KMS-11 (cell line): ENCODE results near the gene CAPN12.

Experiments used
- H2AFZ ChIP-seq: fragments of 200-600 bp; sonication (generic); 2 replicates; pipeline ENCODE4 v1.6.1; 2016; ENCODE audit warnings: antibody characterized with exemption, mixed run types, low read depth
- H3K27ac ChIP-seq: fragments of 200-600 bp; sonication (generic); 2 replicates; pipeline ENCODE4 v1.6.1; 2016; ENCODE audit warnings: mild to moderate bottlenecking, mixed run types
- H3K27me3 ChIP-seq: fragments of 200-600 bp; sonication (generic); 2 replicates; pipeline ENCODE4 v1.6.1; 2017; ENCODE audit warnings: mild to moderate bottlenecking, low read depth, mixed run types, moderate library complexity; ENCODE audit not compliant: insufficient read depth
- H3K36me3 ChIP-seq: fragments of 200-600 bp; sonication (generic); 2 replicates; pipeline ENCODE4 v1.6.1; 2017; ENCODE audit warnings: mild to moderate bottlenecking, mixed run types; ENCODE audit not compliant: insufficient read depth
- H3K4me1 ChIP-seq: fragments of 200-600 bp; sonication (generic); 2 replicates; pipeline ENCODE4 v1.6.1; 2016; ENCODE audit warnings: mild to moderate bottlenecking, low read depth, mixed run types; ENCODE audit not compliant: poor library complexity, severe bottlenecking
- H3K4me2 ChIP-seq: fragments of 200-600 bp; sonication (generic); 2 replicates; pipeline ENCODE4 v1.7.0; 2016; ENCODE audit warnings: mild to moderate bottlenecking, mixed run types
- H3K4me3 ChIP-seq: fragments of 200-600 bp; sonication (generic); IDR thresholded peaks from 2 replicates; pipeline ENCODE4 v1.6.1; 2017; ENCODE audit warnings: low read depth, low read length, mixed read lengths; ENCODE audit not compliant: insufficient read depth
- H3K79me2 ChIP-seq: fragments of 200-600 bp; sonication (generic); 2 replicates; pipeline ENCODE4 v1.6.1; 2016; ENCODE audit warnings: low read depth, mixed run types; ENCODE audit not compliant: insufficient read depth
- H3K9ac ChIP-seq: fragments of 200-600 bp; sonication (generic); 2 replicates; pipeline ENCODE4 v1.6.1; 2016; ENCODE audit warnings: mild to moderate bottlenecking, mixed run types
- H4K20me1 ChIP-seq: fragments of 200-600 bp; sonication (generic); 2 replicates; pipeline ENCODE4 v1.6.1; 2016; ENCODE audit warnings: mild to moderate bottlenecking, mixed run types; ENCODE audit not compliant: insufficient read depth
- CTCF ChIP-seq: fragments of 200-600 bp; sonication (generic); conservative IDR thresholded peaks from 2 replicates; pipeline ENCODE4 v1.6.1; 2017; ENCODE audit warnings: low read depth, mild to moderate bottlenecking, antibody characterized with exemption, low read length, moderate library complexity, mixed read lengths

Gene CAPN12

GRCh38 chr19:38706792-38707511, 37.3 kb downstream of the CAPN12 start:
- no peaks in the 10 kb centered on the region for H3K27me3 ChIP-seq
- TF ChIP-seq CTCF = no peak
- no peaks in the 10 kb centered on the region for H3K4me1 ChIP-seq
- H3K4me2 ChIP-seq = no peak overlapping the region
- H3K79me2 ChIP-seq = no peaks in the 10 kb centered on the region
- no peak overlapping the region for H2AFZ ChIP-seq
- H3K4me3 ChIP-seq = no peak overlapping the region
- no peaks in the 10 kb centered on the region for H4K20me1 ChIP-seq
- no peaks in the 10 kb centered on the region; the same call in 1 of the 2 replicates for H3K36me3 ChIP-seq
- no peak overlapping the region for H3K27ac ChIP-seq
- no peak overlapping the region for H3K9ac ChIP-seq

- H3K79me2 ChIP-seq = no peaks in the 10 kb centered on the region
- no peaks in the 10 kb centered on the region for H3K4me1 ChIP-seq
- H3K27me3 ChIP-seq = no peaks in the 10 kb centered on the region
- TF ChIP-seq CTCF = no peak
- no peak overlapping the region for H3K9ac ChIP-seq
- H3K36me3 ChIP-seq = no peaks in the 10 kb centered on the region; the same call in 1 of the 2 replicates
- H4K20me1 ChIP-seq = no peaks in the 10 kb centered on the region
- no peak overlapping the region for H3K4me3 ChIP-seq
- no peak overlapping the region for H2AFZ ChIP-seq
- no peak overlapping the region for H3K27ac ChIP-seq
- H3K4me2 ChIP-seq = no peak overlapping the region
These were observed 38.9 kb downstream of the CAPN12 start for GRCh38 chr19:38705197-38706019.

GRCh38 chr19:38704488-38705026, 39.7 kb downstream of the CAPN12 start:
- no peak overlapping the region for H3K4me3 ChIP-seq
- H2AFZ ChIP-seq = no peak overlapping the region
- H3K4me2 ChIP-seq = no peak overlapping the region
- no peaks in the 10 kb centered on the region for H3K4me1 ChIP-seq
- H3K79me2 ChIP-seq = no peaks in the 10 kb centered on the region
- H3K27me3 ChIP-seq = no peaks in the 10 kb centered on the region
- no peaks in the 10 kb centered on the region; the same call in 1 of the 2 replicates for H3K36me3 ChIP-seq
- H3K27ac ChIP-seq = no peak overlapping the region
- no peak overlapping the region for H3K9ac ChIP-seq
- no peaks in the 10 kb centered on the region for H4K20me1 ChIP-seq
- TF ChIP-seq CTCF = no peak

GRCh38 chr19:38703509-38703908, 40.8 kb downstream of the CAPN12 start:
- Histone ChIP-seq H3K4me3 (no peak overlapping the region), H3K4me2 (no peak overlapping the region), H3K9ac (no peak overlapping the region), H3K79me2 (no peaks in the 10 kb centered on the region), H3K27me3 (no peaks in the 10 kb centered on the region), H3K4me1 (no peaks in the 10 kb centered on the region), H2AFZ (no peak overlapping the region), H3K36me3 (no peaks in the 10 kb centered on the region; the same call in 1 of the 2 replicates), H4K20me1 (no peaks in the 10 kb centered on the region), H3K27ac (no peak overlapping the region)
- TF ChIP-seq CTCF = no peak
